HG03045 (cell line): Measurements from ENCODE around the gene CCDC170.
A peak's percentile ranks its signal among the peaks of the same experiment; 100 is the strongest.
"Not testable (repeated sequence)": the region's sequence is repeated elsewhere in the genome, so short reads cannot be mapped to it uniquely, and the experiment has no call there.

Experiments
- ATAC-seq: cut with Tn5 transposase; IDR thresholded peaks from one replicate; pipeline ENCODE4 v1.9.1; 2021; ENCODE audit warnings: mild to moderate bottlenecking, moderate library complexity; ENCODE audit not compliant: unreplicated experiment

Gene CCDC170

GRCh38 chr6:151493804-151494234 is at the start of gene CCDC170:
CCDC170 (plus strand) TSS chr6:151494017; CDS start chr6:151494129, 112 bp downstream.
- ATAC-seq: no peak

GRCh38 chr6:151445482-151445881 is 48.3 kb upstream of the CCDC170 start:
- ATAC-seq: no peak

GRCh38 chr6:151447237-151447636 is 46.6 kb upstream of the CCDC170 start:
- no peak for ATAC-seq

GRCh38 chr6:151448623-151449022 is 45.2 kb upstream of the CCDC170 start:
- no peak for ATAC-seq

- not testable (repeated sequence) for ATAC-seq
Observed at GRCh38 chr6:151450928-151451327, 42.9 kb upstream of the CCDC170 start.

GRCh38 chr6:151451417-151451949 is 42.3 kb upstream of the CCDC170 start:
- ATAC-seq: no peak

GRCh38 chr6:151451950-151452749 is 41.7 kb upstream of the CCDC170 start, which contains the start of gene RMND1:
RMND1 (minus strand) TSS chr6:151452126; CDS start chr6:151445811, 6,315 bp downstream.
- peak; percentile 98 for ATAC-seq

GRCh38 chr6:151452750-151453427 is 40.9 kb upstream of the CCDC170 start:
- ATAC-seq: no peak

- ATAC-seq: not testable (repeated sequence)
Observed at GRCh38 chr6:151455751-151456398, 37.9 kb upstream of the CCDC170 start.

GRCh38 chr6:151461673-151462072 is 32.1 kb upstream of the CCDC170 start:
- ATAC-seq: no peak

- ATAC-seq: no peak
Observed at GRCh38 chr6:151464702-151465101, 29.1 kb upstream of the CCDC170 start.

- ATAC-seq: no peak
Observed at GRCh38 chr6:151475653-151476523, 17.9 kb upstream of the CCDC170 start.

- no peak for ATAC-seq
Observed at GRCh38 chr6:151477726-151478125, 16.1 kb upstream of the CCDC170 start.

- ATAC-seq: no peak
Observed at GRCh38 chr6:151478670-151479069, 15.1 kb upstream of the CCDC170 start.

GRCh38 chr6:151481786-151482185 is 12.0 kb upstream of the CCDC170 start:
- no peak for ATAC-seq

GRCh38 chr6:151482290-151482689 is 11.5 kb upstream of the CCDC170 start:
- no peak for ATAC-seq

GRCh38 chr6:151483994-151484393 is 9.8 kb upstream of the CCDC170 start:
- no peak for ATAC-seq

GRCh38 chr6:151488226-151488625 is 5.6 kb upstream of the CCDC170 start:
- ATAC-seq: no peak

GRCh38 chr6:151490996-151491395 is 2.8 kb upstream of the CCDC170 start:
- ATAC-seq: no peak

GRCh38 chr6:151493161-151493803 is 535 bp upstream of the CCDC170 start:
- no peak for ATAC-seq
